B cell (primary cell): Measurements from ENCODE around the gene BTBD6. TPM values are rescaled to one million over a fixed set of nuclear protein-coding genes. Genes with fewer than 3 reads are reported as not detected.

ENCODE experiments used
- ATAC-seq: fragments of 200-7000 bp; cut with Tn5 transposase; one replicate; pipeline ENCODE4 v1.10.0; 2021; ENCODE audit warnings: low read depth, mild to moderate bottlenecking, moderate number of reproducible peaks, moderate library complexity
- CTCF ChIA-PET: fragments of 350-600 bp; sonication (Branson Sonifier 250); formaldehyde crosslinking; loops from one replicate; lab custom pipeline; 2021; ENCODE audit warnings: antibody characterized with exemption, inconsistent platforms; lab: Charles Lee
- POLR2A ChIA-PET: fragments of 350-600 bp; sonication (Branson Sonifier 250); formaldehyde crosslinking; loops from one replicate; lab custom pipeline; 2021; ENCODE audit warnings: antibody characterized with exemption; lab: Charles Lee
- DNase-seq: peaks from one replicate; pipeline ENCODE4 v3.0.0; 2013
- H2AFZ ChIP-seq: 2 replicates; pipeline ENCODE4 v1.6.1; 2012; ENCODE audit warnings: mild to moderate bottlenecking, low read depth, low read length; ENCODE audit not compliant: insufficient read depth, poor library complexity, severe bottlenecking
- H3K27ac ChIP-seq, 2 donors: 1 replicate in 1 of 2; 2 replicates in 1 of 2; pipeline ENCODE4 v1.5.1; 2012 to 2013; ENCODE audit warnings: low read length in 2 of 2, mild to moderate bottlenecking in 2 of 2, moderate library complexity in 1 of 2
- H3K27me3 ChIP-seq, 4 experiments: fragments of 200-600 bp in 1 of 4; sonication (generic) in 1 of 4; replicated peaks in 1 of 4; 1 replicate in 2 of 4; 2 replicates in 2 of 4; pipeline versions ENCODE4 v1.6.1 to v1.7.0; 2013 to 2016; ENCODE audit warnings: low read length in 3 of 4, mild to moderate bottlenecking in 2 of 4, mixed read lengths in 1 of 4, moderate library complexity in 1 of 4; ENCODE audit not compliant: insufficient read depth in 4 of 4, control insufficient read depth in 3 of 4; ENCODE audit errors: control extremely low read depth in 1 of 4
- H3K36me3 ChIP-seq, 2 experiments: replicated peaks in 1 of 2; 1 replicate in 1 of 2; 2 replicates in 1 of 2; pipeline versions ENCODE4 v1.6.1 to v1.7.1; 2013; ENCODE audit warnings: low read length in 1 of 2; ENCODE audit not compliant: insufficient read depth in 2 of 2, control insufficient read depth in 1 of 2; ENCODE audit errors: control extremely low read depth in 1 of 2, extremely low read depth in 1 of 2
- H3K4me1 ChIP-seq, 2 donors: fragments of 200-600 bp in 1 of 2; sonication (generic) in 1 of 2; 1 replicate in 1 of 2; 2 replicates in 1 of 2; pipeline versions ENCODE4 v1.5.1 to v1.6.1; 2013 to 2017; ENCODE audit warnings: low read length in 2 of 2; ENCODE audit not compliant: control insufficient read depth in 2 of 2, insufficient read depth in 2 of 2
- H3K4me2 ChIP-seq: replicated peaks from 2 replicates; pipeline ENCODE3; 2012; ENCODE audit warnings: mild to moderate bottlenecking, low read depth, low read length; ENCODE audit not compliant: poor library complexity, severe bottlenecking
- H3K4me3 ChIP-seq, 5 experiments: fragments of 200-600 bp in 1 of 5; sonication (generic) in 1 of 5; 1 replicate in 3 of 5; 2 replicates in 2 of 5; pipeline versions ENCODE4 v1.5.1 to v1.7.0; 2011 to 2016; ENCODE audit warnings: low read length in 4 of 5, mild to moderate bottlenecking in 4 of 5, low read depth in 2 of 5, control low read depth in 1 of 5, moderate library complexity in 1 of 5; ENCODE audit not compliant: insufficient read depth in 1 of 5; ENCODE audit errors: control extremely low read depth in 1 of 5, extremely low read depth in 1 of 5
- H3K79me2 ChIP-seq: fragments of 200-600 bp; sonication (generic); one replicate; pipeline ENCODE4 v1.6.0; 2016; ENCODE audit warnings: low read length; ENCODE audit not compliant: control insufficient read depth, insufficient read depth
- H3K9ac ChIP-seq: fragments of 200-600 bp; sonication (generic); 2 replicates; pipeline ENCODE4 v1.6.1; 2017; ENCODE audit warnings: mild to moderate bottlenecking, low read length, moderate library complexity
- H3K9me3 ChIP-seq, 3 donors: one replicate each; pipeline versions ENCODE4 v1.6.1 to v1.7.1; 2013; ENCODE audit warnings: low read length in 2 of 3; ENCODE audit not compliant: control insufficient read depth in 2 of 3, insufficient read depth in 1 of 3; ENCODE audit errors: control extremely low read depth in 1 of 3
- H4K20me1 ChIP-seq: 2 replicates; pipeline ENCODE4 v1.6.0; 2012; ENCODE audit warnings: mild to moderate bottlenecking, low read length; ENCODE audit not compliant: insufficient read depth, control insufficient read depth, poor library complexity, severe bottlenecking
- H3K27ac Mint-ChIP-seq: one replicate; pipeline ENCODE4 v1.8.0; 2021; ENCODE audit warnings: mixed read lengths
- H3K27me3 Mint-ChIP-seq: one replicate; pipeline ENCODE4 v1.8.0; 2021; ENCODE audit warnings: mixed read lengths
- H3K4me1 Mint-ChIP-seq: one replicate; pipeline ENCODE4 v1.8.0; 2021; ENCODE audit warnings: mixed read lengths
- H3K4me3 Mint-ChIP-seq: one replicate; pipeline ENCODE4 v1.8.0; 2021; ENCODE audit warnings: mixed read lengths
- H3K9me3 Mint-ChIP-seq: one replicate; pipeline ENCODE4 v1.8.0; 2022; ENCODE audit warnings: mixed read lengths; ENCODE audit not compliant: insufficient read depth
- EZH2 ChIP-seq: IDR thresholded peaks from 2 replicates; pipeline ENCODE4 v1.6.1; 2012; ENCODE audit warnings: borderline replicate concordance, low read depth, mild to moderate bottlenecking, moderate library complexity, low read length; ENCODE audit not compliant: insufficient read depth, poor library complexity, severe bottlenecking
- WGBS: methylation state at CpG from one replicate; pipeline ENCODE4 v1.1.5; 2013; ENCODE audit warnings: missing lambda C conversion rate; ENCODE audit not compliant: insufficient coverage; 5-methylcytosine and 5-hydroxymethylcytosine counted together
- intact Hi-C: fragments of 100-400 bp; cut with micrococcal nuclease; formaldehyde crosslinking; loops from one replicate; pipeline ENCODE4 v1.10.0; 2022
- polyA plus RNA-seq: library from polyadenylated mRNA; depleted of rRNA; stranded (reverse); fragments of >200 nt; gene quantifications from 2 replicates; pipeline ENCODE4 v1.2.3, GENCODE V29; 2012
- total RNA-seq, 2 donors: library from RNA; stranded (reverse); fragments of 120-200 nt in 1 of 2; gene quantifications; 1 replicate in 1 of 2; 2 replicates in 1 of 2; pipeline versions ENCODE4 v1.2.3 to v1.2.4, GENCODE V29; 2013 to 2022
- TF ChIP-seq, protein P1 (sequence below): fragments of 200-600 bp; IDR thresholded peaks from one replicate; pipeline ENCODE4 v1.8.0; 2022; ENCODE audit warnings: antibody characterized with exemption, mild to moderate bottlenecking

BTBD6 gene
- total and polyA plus RNA-seq, 2 donors (not counting 1 experiment from before 2014, with no cell fraction given): 33.4 to 36.1 TPM

DNA sequence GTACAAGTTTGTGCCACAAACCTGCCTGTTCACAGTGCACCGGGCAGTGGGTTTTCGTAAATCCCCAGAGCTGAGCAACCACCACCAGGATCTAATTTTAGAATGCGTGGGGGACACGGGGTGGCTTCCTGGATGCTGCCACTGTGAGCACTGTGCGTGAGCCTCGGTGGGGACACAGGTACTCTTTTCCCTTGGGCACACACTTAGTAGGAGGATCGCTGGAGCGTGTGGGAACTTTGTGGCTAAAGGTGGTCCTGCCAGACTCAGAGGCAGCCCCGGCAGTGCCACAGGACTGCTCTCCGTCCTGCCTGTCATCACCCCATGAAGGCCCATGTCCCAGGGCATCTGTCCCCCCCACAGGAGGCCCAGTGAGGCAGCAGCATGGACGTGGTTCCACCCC, 21.1 kb downstream of the BTBD6 start:
- H3K4me2 ChIP-seq: peak overlapping the region; percentile 29
- POLR2A ChIA-PET: no interaction called here
- intact Hi-C loops: no loop called here
- no peak for ATAC-seq
- CTCF ChIA-PET: interaction anchor here (0.6 kb wide), 1 partner anchor 40 kb away, joined by 3 read pairs; no protein-coding TSS in a partner anchor
- H3K4me3 Mint-ChIP-seq: no peak overlapping the region
- no peaks in the 10 kb centered on the region for H3K9me3 Mint-ChIP-seq
- no peaks in the 10 kb centered on the region for H3K9me3 ChIP-seq
- H3K79me2 ChIP-seq: peaks cover 30% of the 10 kb centered on the region
- H3K27ac ChIP-seq: no peak overlapping the region
- DNase-seq: no peak
- H4K20me1 ChIP-seq: peaks cover 26% of the 10 kb centered on the region
- peaks cover 0 to 9% of the 10 kb centered on the region in 2 donors for H3K4me1 ChIP-seq
- H3K4me3 ChIP-seq: no peak overlapping the region
- H3K27ac Mint-ChIP-seq: no peak overlapping the region
- H3K4me1 Mint-ChIP-seq: peaks cover 5% of the 10 kb centered on the region
- no peaks in the 10 kb centered on the region for H3K27me3 ChIP-seq
- peaks cover 0 to 2% of the 10 kb centered on the region in 2 experiments for H3K36me3 ChIP-seq
- WGBS: 10% methylated on average over 10 of the region's 11 CpGs
- H3K9ac ChIP-seq: no peak overlapping the region
- no peak overlapping the region for H2AFZ ChIP-seq
- TF ChIP-seq, protein P1, sequence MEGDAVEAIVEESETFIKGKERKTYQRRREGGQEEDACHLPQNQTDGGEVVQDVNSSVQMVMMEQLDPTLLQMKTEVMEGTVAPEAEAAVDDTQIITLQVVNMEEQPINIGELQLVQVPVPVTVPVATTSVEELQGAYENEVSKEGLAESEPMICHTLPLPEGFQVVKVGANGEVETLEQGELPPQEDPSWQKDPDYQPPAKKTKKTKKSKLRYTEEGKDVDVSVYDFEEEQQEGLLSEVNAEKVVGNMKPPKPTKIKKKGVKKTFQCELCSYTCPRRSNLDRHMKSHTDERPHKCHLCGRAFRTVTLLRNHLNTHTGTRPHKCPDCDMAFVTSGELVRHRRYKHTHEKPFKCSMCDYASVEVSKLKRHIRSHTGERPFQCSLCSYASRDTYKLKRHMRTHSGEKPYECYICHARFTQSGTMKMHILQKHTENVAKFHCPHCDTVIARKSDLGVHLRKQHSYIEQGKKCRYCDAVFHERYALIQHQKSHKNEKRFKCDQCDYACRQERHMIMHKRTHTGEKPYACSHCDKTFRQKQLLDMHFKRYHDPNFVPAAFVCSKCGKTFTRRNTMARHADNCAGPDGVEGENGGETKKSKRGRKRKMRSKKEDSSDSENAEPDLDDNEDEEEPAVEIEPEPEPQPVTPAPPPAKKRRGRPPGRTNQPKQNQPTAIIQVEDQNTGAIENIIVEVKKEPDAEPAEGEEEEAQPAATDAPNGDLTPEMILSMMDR: no peak
- no peak for TF ChIP-seq EZH2
- no peaks in the 10 kb centered on the region for H3K27me3 Mint-ChIP-seq

- no peak overlapping the region for H3K4me3 ChIP-seq
- DNase-seq (no peak), ATAC-seq (no peak)
- no peak overlapping the region for H2AFZ ChIP-seq
- no peak overlapping the region for H3K9ac ChIP-seq
- no peak overlapping the region for H3K27ac ChIP-seq
- H3K9me3 Mint-ChIP-seq: no peaks in the 10 kb centered on the region
- H3K36me3 ChIP-seq: peaks cover 0 to 2% of the 10 kb centered on the region in 2 experiments
- no peak overlapping the region for H3K27ac Mint-ChIP-seq
- 93% methylated on average over 16 of the region's 22 CpGs for WGBS
- H3K4me1 Mint-ChIP-seq: peaks cover 5% of the 10 kb centered on the region
- intact Hi-C loops: no loop called here
- H3K4me3 Mint-ChIP-seq: no peak overlapping the region
- no peaks in the 10 kb centered on the region for H3K9me3 ChIP-seq
- TF ChIP-seq, protein P1: no peak
- no peak for TF ChIP-seq EZH2
- POLR2A ChIA-PET: no interaction called here
- H3K4me1 ChIP-seq: peaks cover 0 to 9% of the 10 kb centered on the region in 2 donors
- no peak overlapping the region for H3K4me2 ChIP-seq
- CTCF ChIA-PET: interaction anchor here (0.6 to 1.2 kb wide), 2 partner anchors 81 to 173 kb away, joined by 3 to 5 read pairs; no protein-coding TSS in a partner anchor
- H3K27me3 Mint-ChIP-seq: no peaks in the 10 kb centered on the region
- peaks cover 36% of the 10 kb centered on the region for H3K79me2 ChIP-seq
- H3K27me3 ChIP-seq: no peaks in the 10 kb centered on the region
- peaks cover 39% of the 10 kb centered on the region for H4K20me1 ChIP-seq
These were observed 23.0 kb downstream of the BTBD6 start for GRCh38 chr14:105271224-105271890.
